Sigmoid colon (tissue), 3 donors: ENCODE results near the gene MRM3.
A peak's percentile ranks its signal among the peaks of the same experiment; 100 is the strongest.

ENCODE experiments used
- POLR2A ChIP-seq, 2 donors: fragments of 450-650 bp; IDR thresholded peaks; one replicate each; pipeline ENCODE4 v1.6.1; 2016; ENCODE audit warnings: antibody characterized with exemption in 2 of 2, mild to moderate bottlenecking in 2 of 2, moderate library complexity in 2 of 2
- TF ChIP-seq, protein P1 (sequence below), 4 experiments: fragments of 450-650 bp in 3 of 4; fragments of 200-600 bp in 1 of 4; IDR thresholded peaks; one replicate each; pipeline ENCODE4 v1.5.1; 2016 to 2019; ENCODE audit warnings: antibody characterized with exemption in 4 of 4, mild to moderate bottlenecking in 3 of 4, moderate library complexity in 2 of 4

DNA sequence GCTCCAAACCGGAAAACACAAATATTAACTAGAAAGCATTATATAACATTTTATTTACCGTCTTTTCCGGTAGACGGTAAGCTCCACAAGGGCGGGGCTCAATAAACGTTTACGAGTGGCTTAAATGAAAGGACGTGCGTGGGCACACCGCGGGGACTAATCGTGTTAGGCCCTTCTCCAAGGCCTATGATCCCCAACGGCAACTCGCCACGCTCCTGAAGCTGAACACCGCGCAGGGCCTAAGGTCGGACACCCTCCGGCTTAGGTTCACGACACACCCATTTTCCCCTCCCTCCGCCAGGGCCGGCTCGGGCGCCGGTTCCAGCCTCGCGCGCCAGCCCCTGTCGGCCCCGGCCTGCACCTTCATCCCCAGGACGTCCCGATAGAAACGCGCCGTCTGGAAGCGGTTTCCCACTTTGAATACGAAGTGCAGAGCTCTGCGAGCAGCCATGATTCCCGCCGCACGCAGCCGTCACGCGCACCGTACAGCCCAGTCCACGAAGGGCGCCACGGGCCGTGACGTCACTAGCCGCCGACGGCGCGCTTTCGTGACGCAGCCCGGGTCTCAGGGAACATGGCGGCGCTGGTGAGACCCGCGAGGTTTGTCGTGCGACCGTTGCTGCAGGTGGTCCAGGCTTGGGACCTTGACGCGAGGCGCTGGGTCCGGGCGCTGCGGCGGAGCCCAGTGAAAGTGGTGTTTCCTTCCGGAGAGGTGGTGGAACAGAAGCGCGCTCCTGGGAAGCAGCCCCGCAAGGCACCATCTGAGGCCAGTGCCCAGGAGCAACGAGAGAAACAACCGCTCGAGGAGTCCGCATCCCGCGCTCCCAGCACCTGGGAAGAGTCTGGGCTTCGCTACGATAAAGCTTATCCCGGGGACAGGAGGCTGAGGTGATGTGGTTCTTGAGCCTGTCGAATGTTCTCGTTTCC is at the start of gene MRM3, which contains the start of gene GLOD4:
- TF ChIP-seq, protein P1, sequence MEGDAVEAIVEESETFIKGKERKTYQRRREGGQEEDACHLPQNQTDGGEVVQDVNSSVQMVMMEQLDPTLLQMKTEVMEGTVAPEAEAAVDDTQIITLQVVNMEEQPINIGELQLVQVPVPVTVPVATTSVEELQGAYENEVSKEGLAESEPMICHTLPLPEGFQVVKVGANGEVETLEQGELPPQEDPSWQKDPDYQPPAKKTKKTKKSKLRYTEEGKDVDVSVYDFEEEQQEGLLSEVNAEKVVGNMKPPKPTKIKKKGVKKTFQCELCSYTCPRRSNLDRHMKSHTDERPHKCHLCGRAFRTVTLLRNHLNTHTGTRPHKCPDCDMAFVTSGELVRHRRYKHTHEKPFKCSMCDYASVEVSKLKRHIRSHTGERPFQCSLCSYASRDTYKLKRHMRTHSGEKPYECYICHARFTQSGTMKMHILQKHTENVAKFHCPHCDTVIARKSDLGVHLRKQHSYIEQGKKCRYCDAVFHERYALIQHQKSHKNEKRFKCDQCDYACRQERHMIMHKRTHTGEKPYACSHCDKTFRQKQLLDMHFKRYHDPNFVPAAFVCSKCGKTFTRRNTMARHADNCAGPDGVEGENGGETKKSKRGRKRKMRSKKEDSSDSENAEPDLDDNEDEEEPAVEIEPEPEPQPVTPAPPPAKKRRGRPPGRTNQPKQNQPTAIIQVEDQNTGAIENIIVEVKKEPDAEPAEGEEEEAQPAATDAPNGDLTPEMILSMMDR (IDR thresholded peaks at IDR 0.05), result no peak
- TF ChIP-seq POLR2A (IDR thresholded peaks at IDR 0.05), result peak; percentile 67 to 71
